ENCODE results near the gene CKMT1B. TPM values are rescaled to one million over a fixed set of nuclear protein-coding genes. Genes with fewer than 3 reads are reported as not detected.
"Not testable (repeated sequence)": the region's sequence is repeated elsewhere in the genome, so short reads cannot be mapped to it uniquely, and the experiment has no call there.

CKMT1B gene
- polyA plus RNA-seq, 2 donors = 64.6 to 87.6 TPM

- H3K27ac ChIP-seq (ENCODE audit: low read depth in 2 of 2, low read length in 1 of 2); H3K4me1 ChIP-seq (ENCODE audit: control insufficient read depth in 2 of 2, insufficient read depth in 2 of 2, low read length in 1 of 2); H3K9me3 ChIP-seq (ENCODE audit: control insufficient read depth in 2 of 2, insufficient read depth in 1 of 2, low read depth in 1 of 2, low read length in 1 of 2); H3K36me3 ChIP-seq (ENCODE audit: control insufficient read depth in 2 of 2, insufficient read depth in 2 of 2, low read length in 1 of 2); H3K4me3 ChIP-seq (ENCODE audit: low read depth in 1 of 2, low read length in 2 of 2); H3K27me3 ChIP-seq (ENCODE audit: control insufficient read depth in 1 of 2, insufficient read depth in 2 of 2, low read length in 2 of 2): not testable (repeated sequence)
- WGBS, 2 donors = no CpG with 5 or more reads among the region's 2 CpGs
Measured at GRCh38 chr15:43566615-43567014, 27.2 kb upstream of the CKMT1B start.

- not testable (repeated sequence) for H3K4me1 ChIP-seq (ENCODE audit: control insufficient read depth in 2 of 2, insufficient read depth in 2 of 2, low read length in 1 of 2); H3K4me3 ChIP-seq (ENCODE audit: low read depth in 1 of 2, low read length in 2 of 2); H3K27ac ChIP-seq (ENCODE audit: low read depth in 2 of 2, low read length in 1 of 2); H3K36me3 ChIP-seq (ENCODE audit: control insufficient read depth in 2 of 2, insufficient read depth in 2 of 2, low read length in 1 of 2); H3K27me3 ChIP-seq (ENCODE audit: control insufficient read depth in 1 of 2, insufficient read depth in 2 of 2, low read length in 2 of 2); H3K9me3 ChIP-seq (ENCODE audit: control insufficient read depth in 2 of 2, insufficient read depth in 1 of 2, low read depth in 1 of 2, low read length in 1 of 2)
- no CpG with 5 or more reads among the region's 1 CpG for WGBS, 2 donors
Measured at GRCh38 chr15:43574607-43575006, 19.2 kb upstream of the CKMT1B start.

- WGBS, 2 donors = no CpG with 5 or more reads among the region's 54 CpGs
- not testable (repeated sequence) for H3K4me3 ChIP-seq (ENCODE audit: low read depth in 1 of 2, low read length in 2 of 2); H3K9me3 ChIP-seq (ENCODE audit: control insufficient read depth in 2 of 2, insufficient read depth in 1 of 2, low read depth in 1 of 2, low read length in 1 of 2); H3K27me3 ChIP-seq (ENCODE audit: control insufficient read depth in 1 of 2, insufficient read depth in 2 of 2, low read length in 2 of 2); H3K36me3 ChIP-seq (ENCODE audit: control insufficient read depth in 2 of 2, insufficient read depth in 2 of 2, low read length in 1 of 2); H3K4me1 ChIP-seq (ENCODE audit: control insufficient read depth in 2 of 2, insufficient read depth in 2 of 2, low read length in 1 of 2); H3K27ac ChIP-seq (ENCODE audit: low read depth in 2 of 2, low read length in 1 of 2)
Measured at GRCh38 chr15:43589778-43590466, 3.9 kb upstream of the CKMT1B start, which contains the start of gene PPIP5K1. TSS of gene PPIP5K1 (minus strand) at chr15:43590208. CDS start at chr15:43584504, 5,704 bp downstream.

- H3K4me1 ChIP-seq (ENCODE audit: control insufficient read depth in 2 of 2, insufficient read depth in 2 of 2, low read length in 1 of 2); H3K4me3 ChIP-seq (ENCODE audit: low read depth in 1 of 2, low read length in 2 of 2); H3K27ac ChIP-seq (ENCODE audit: low read depth in 2 of 2, low read length in 1 of 2); H3K36me3 ChIP-seq (ENCODE audit: control insufficient read depth in 2 of 2, insufficient read depth in 2 of 2, low read length in 1 of 2); H3K9me3 ChIP-seq (ENCODE audit: control insufficient read depth in 2 of 2, insufficient read depth in 1 of 2, low read depth in 1 of 2, low read length in 1 of 2); H3K27me3 ChIP-seq (ENCODE audit: control insufficient read depth in 1 of 2, insufficient read depth in 2 of 2, low read length in 2 of 2): not testable (repeated sequence)
- WGBS, 2 donors = 14 to 17% methylated on average over 4 of the region's 8 CpGs
Measured at GRCh38 chr15:43592841-43593240, 986 bp upstream of the CKMT1B start.

- not testable (repeated sequence) for H3K4me3 ChIP-seq (ENCODE audit: low read depth in 1 of 2, low read length in 2 of 2); H3K9me3 ChIP-seq (ENCODE audit: control insufficient read depth in 2 of 2, insufficient read depth in 1 of 2, low read depth in 1 of 2, low read length in 1 of 2); H3K36me3 ChIP-seq (ENCODE audit: control insufficient read depth in 2 of 2, insufficient read depth in 2 of 2, low read length in 1 of 2); H3K27me3 ChIP-seq (ENCODE audit: control insufficient read depth in 1 of 2, insufficient read depth in 2 of 2, low read length in 2 of 2); H3K27ac ChIP-seq (ENCODE audit: low read depth in 2 of 2, low read length in 1 of 2); H3K4me1 ChIP-seq (ENCODE audit: control insufficient read depth in 2 of 2, insufficient read depth in 2 of 2, low read length in 1 of 2)
- WGBS, 2 donors = 80 to 86% methylated on average over 4 to 6 of the region's 6 CpGs
Measured at GRCh38 chr15:43599131-43599530, 5.3 kb downstream of the CKMT1B start.

- H3K27me3 ChIP-seq (ENCODE audit: control insufficient read depth in 1 of 2, insufficient read depth in 2 of 2, low read length in 2 of 2); H3K4me1 ChIP-seq (ENCODE audit: control insufficient read depth in 2 of 2, insufficient read depth in 2 of 2, low read length in 1 of 2); H3K9me3 ChIP-seq (ENCODE audit: control insufficient read depth in 2 of 2, insufficient read depth in 1 of 2, low read depth in 1 of 2, low read length in 1 of 2); H3K4me3 ChIP-seq (ENCODE audit: low read depth in 1 of 2, low read length in 2 of 2); H3K27ac ChIP-seq (ENCODE audit: low read depth in 2 of 2, low read length in 1 of 2); H3K36me3 ChIP-seq (ENCODE audit: control insufficient read depth in 2 of 2, insufficient read depth in 2 of 2, low read length in 1 of 2): not testable (repeated sequence)
- WGBS, 2 donors = no CpG with 5 or more reads among the region's 2 CpGs
Measured at GRCh38 chr15:43600200-43600599, 6.4 kb downstream of the CKMT1B start.

- 52 to 57% methylated on average over 6 of the region's 6 CpGs for WGBS, 2 donors
Measured at GRCh38 chr15:43602233-43602632, 8.4 kb downstream of the CKMT1B start.

GRCh38 chr15:43617750-43618149 lies 23.9 kb downstream of the CKMT1B start:
- H3K9me3 ChIP-seq (ENCODE audit: control insufficient read depth in 2 of 2, insufficient read depth in 1 of 2, low read depth in 1 of 2, low read length in 1 of 2); H3K27ac ChIP-seq (ENCODE audit: low read depth in 2 of 2, low read length in 1 of 2); H3K27me3 ChIP-seq (ENCODE audit: control insufficient read depth in 1 of 2, insufficient read depth in 2 of 2, low read length in 2 of 2); H3K4me1 ChIP-seq (ENCODE audit: control insufficient read depth in 2 of 2, insufficient read depth in 2 of 2, low read length in 1 of 2); H3K36me3 ChIP-seq (ENCODE audit: control insufficient read depth in 2 of 2, insufficient read depth in 2 of 2, low read length in 1 of 2); H3K4me3 ChIP-seq (ENCODE audit: low read depth in 1 of 2, low read length in 2 of 2): not testable (repeated sequence)
- 43 to 69% methylated on average over 1 to 4 of the region's 8 CpGs for WGBS, 2 donors

More at GRCh38 chr15:43602233-43602632, 8.4 kb downstream of the CKMT1B start:
- not testable (repeated sequence) for H3K27me3 ChIP-seq (ENCODE audit: control insufficient read depth in 1 of 2, insufficient read depth in 2 of 2, low read length in 2 of 2); H3K27ac ChIP-seq (ENCODE audit: low read depth in 2 of 2, low read length in 1 of 2); H3K4me3 ChIP-seq (ENCODE audit: low read depth in 1 of 2, low read length in 2 of 2); H3K36me3 ChIP-seq (ENCODE audit: control insufficient read depth in 2 of 2, insufficient read depth in 2 of 2, low read length in 1 of 2); H3K9me3 ChIP-seq (ENCODE audit: control insufficient read depth in 2 of 2, insufficient read depth in 1 of 2, low read depth in 1 of 2, low read length in 1 of 2); H3K4me1 ChIP-seq (ENCODE audit: control insufficient read depth in 2 of 2, insufficient read depth in 2 of 2, low read length in 1 of 2)

GRCh38 chr15:43618700-43619099 lies 24.9 kb downstream of the CKMT1B start, which contains the start of gene STRC:
TSS of gene STRC (minus strand) at chr15:43618800. CDS start at chr15:43618722, 78 bp downstream.
- H3K27ac ChIP-seq (ENCODE audit: low read depth in 2 of 2, low read length in 1 of 2); H3K4me1 ChIP-seq (ENCODE audit: control insufficient read depth in 2 of 2, insufficient read depth in 2 of 2, low read length in 1 of 2); H3K27me3 ChIP-seq (ENCODE audit: control insufficient read depth in 1 of 2, insufficient read depth in 2 of 2, low read length in 2 of 2); H3K36me3 ChIP-seq (ENCODE audit: control insufficient read depth in 2 of 2, insufficient read depth in 2 of 2, low read length in 1 of 2); H3K4me3 ChIP-seq (ENCODE audit: low read depth in 1 of 2, low read length in 2 of 2); H3K9me3 ChIP-seq (ENCODE audit: control insufficient read depth in 2 of 2, insufficient read depth in 1 of 2, low read depth in 1 of 2, low read length in 1 of 2): not testable (repeated sequence)
- WGBS, 2 donors = no CpG with 5 or more reads among the region's 2 CpGs

- not testable (repeated sequence) for H3K4me3 ChIP-seq (ENCODE audit: low read depth in 1 of 2, low read length in 2 of 2); H3K27me3 ChIP-seq (ENCODE audit: control insufficient read depth in 1 of 2, insufficient read depth in 2 of 2, low read length in 2 of 2); H3K4me1 ChIP-seq (ENCODE audit: control insufficient read depth in 2 of 2, insufficient read depth in 2 of 2, low read length in 1 of 2); H3K9me3 ChIP-seq (ENCODE audit: control insufficient read depth in 2 of 2, insufficient read depth in 1 of 2, low read depth in 1 of 2, low read length in 1 of 2); H3K27ac ChIP-seq (ENCODE audit: low read depth in 2 of 2, low read length in 1 of 2); H3K36me3 ChIP-seq (ENCODE audit: control insufficient read depth in 2 of 2, insufficient read depth in 2 of 2, low read length in 1 of 2)
- WGBS, 2 donors = 72 to 73% methylated on average over 4 to 5 of the region's 7 CpGs
Measured at GRCh38 chr15:43622068-43622799, 28.4 kb downstream of the CKMT1B start.
